Activated B cell treated with CpG ODN at 0.5 μM for 24 hours (primary cell): ENCODE results near the gene FASTK. TPM values are rescaled to one million over a fixed set of nuclear protein-coding genes. Genes with fewer than 3 reads are reported as not detected.
A peak's percentile ranks its signal among the peaks of the same experiment; 100 is the strongest.

ENCODE experiments used
- ATAC-seq: fragments of 200-7000 bp; cut with Tn5 transposase; one replicate; pipeline ENCODE4 v1.10.0; 2021; ENCODE audit warnings: low read depth, mild to moderate bottlenecking, moderate library complexity
- CTCF ChIA-PET: fragments of 350-600 bp; sonication (Branson Sonifier 250); formaldehyde crosslinking; loops from one replicate; lab custom pipeline; 2021; ENCODE audit warnings: antibody characterized with exemption; lab: Charles Lee
- POLR2A ChIA-PET: fragments of 350-600 bp; sonication (Branson Sonifier 250); formaldehyde crosslinking; loops from one replicate; lab custom pipeline; 2021; ENCODE audit warnings: antibody characterized with exemption; lab: Charles Lee
- DNase-seq: peaks from one replicate; pipeline ENCODE4 v3.0.0; 2022
- H3K27ac Mint-ChIP-seq: one replicate; pipeline ENCODE4 v1.8.0; 2020; ENCODE audit warnings: mixed read lengths
- H3K27me3 Mint-ChIP-seq: one replicate; pipeline ENCODE4 v1.8.0; 2021; ENCODE audit warnings: mixed read lengths
- H3K36me3 Mint-ChIP-seq: one replicate; pipeline ENCODE4 v1.8.0; 2021; ENCODE audit warnings: low read depth, mixed read lengths
- H3K4me1 Mint-ChIP-seq: one replicate; pipeline ENCODE4 v1.8.0; 2021; ENCODE audit warnings: mixed read lengths
- H3K4me3 Mint-ChIP-seq: one replicate; pipeline ENCODE4 v1.8.0; 2020; ENCODE audit warnings: mild to moderate bottlenecking, mixed read lengths
- H3K9me3 Mint-ChIP-seq: one replicate; pipeline ENCODE4 v1.8.0; 2020; ENCODE audit warnings: mixed read lengths
- intact Hi-C: fragments of 100-400 bp; cut with micrococcal nuclease; formaldehyde crosslinking; loops from one replicate; pipeline ENCODE4 v1.15.1; 2024
- total RNA-seq: library from RNA; stranded (reverse); gene quantifications from 2 replicates; pipeline ENCODE4 v1.2.3, GENCODE V29; 2022
- TF ChIP-seq, protein P1 (sequence below): fragments of 200-600 bp; IDR thresholded peaks from one replicate; pipeline ENCODE4 v1.8.0; 2022; ENCODE audit warnings: antibody characterized with exemption, mild to moderate bottlenecking

Gene FASTK
- total RNA-seq, 1 donor from 2014 or later: 103 TPM

DNA sequence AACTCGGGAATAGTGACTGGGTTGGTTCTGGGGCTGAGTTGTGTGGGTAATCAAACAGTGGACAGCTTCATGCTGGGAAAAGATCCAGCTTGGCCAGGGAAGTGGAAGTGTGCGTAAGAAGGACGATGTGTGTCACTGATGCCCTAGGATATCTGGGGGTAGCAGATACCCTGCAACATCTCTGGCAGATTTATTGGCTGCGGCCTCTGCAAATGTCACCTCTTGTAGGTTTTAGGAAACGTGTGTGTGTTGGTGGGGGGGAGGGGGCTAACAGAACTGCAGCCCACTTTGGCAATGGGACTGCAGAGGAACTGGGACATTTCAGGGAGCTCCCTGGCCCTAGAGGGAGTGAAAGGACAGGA lies 4.7 kb upstream of the FASTK start:
- intact Hi-C loops: loop anchor here (10.0 kb wide), 2 partner anchors 789 to 1461 kb away; partner anchors contain the start of gene PRKAG2
- peak overlapping the region; percentile 16 for H3K27ac Mint-ChIP-seq
- ATAC-seq (no peak), DNase-seq (no peak)
- ChIA-PET POLR2A (interaction anchor here (0.7 to 1.6 kb wide), 4 partner anchors 23 to 1247 kb away, joined by 3 to 7 read pairs (median 4); partner anchors contain the start of genes ABCB8, ABCF2 and ZNF862), CTCF (no interaction called here)
- TF ChIP-seq, protein P1, sequence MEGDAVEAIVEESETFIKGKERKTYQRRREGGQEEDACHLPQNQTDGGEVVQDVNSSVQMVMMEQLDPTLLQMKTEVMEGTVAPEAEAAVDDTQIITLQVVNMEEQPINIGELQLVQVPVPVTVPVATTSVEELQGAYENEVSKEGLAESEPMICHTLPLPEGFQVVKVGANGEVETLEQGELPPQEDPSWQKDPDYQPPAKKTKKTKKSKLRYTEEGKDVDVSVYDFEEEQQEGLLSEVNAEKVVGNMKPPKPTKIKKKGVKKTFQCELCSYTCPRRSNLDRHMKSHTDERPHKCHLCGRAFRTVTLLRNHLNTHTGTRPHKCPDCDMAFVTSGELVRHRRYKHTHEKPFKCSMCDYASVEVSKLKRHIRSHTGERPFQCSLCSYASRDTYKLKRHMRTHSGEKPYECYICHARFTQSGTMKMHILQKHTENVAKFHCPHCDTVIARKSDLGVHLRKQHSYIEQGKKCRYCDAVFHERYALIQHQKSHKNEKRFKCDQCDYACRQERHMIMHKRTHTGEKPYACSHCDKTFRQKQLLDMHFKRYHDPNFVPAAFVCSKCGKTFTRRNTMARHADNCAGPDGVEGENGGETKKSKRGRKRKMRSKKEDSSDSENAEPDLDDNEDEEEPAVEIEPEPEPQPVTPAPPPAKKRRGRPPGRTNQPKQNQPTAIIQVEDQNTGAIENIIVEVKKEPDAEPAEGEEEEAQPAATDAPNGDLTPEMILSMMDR: no peak
- peaks cover 16% of the 10 kb centered on the region for H3K27me3 Mint-ChIP-seq
- H3K4me3 Mint-ChIP-seq: peak overlapping the region; percentile 88
- peaks cover 4% of the 10 kb centered on the region for H3K36me3 Mint-ChIP-seq
- H3K9me3 Mint-ChIP-seq: no peaks in the 10 kb centered on the region
- H3K4me1 Mint-ChIP-seq: peaks cover 46% of the 10 kb centered on the region

DNA sequence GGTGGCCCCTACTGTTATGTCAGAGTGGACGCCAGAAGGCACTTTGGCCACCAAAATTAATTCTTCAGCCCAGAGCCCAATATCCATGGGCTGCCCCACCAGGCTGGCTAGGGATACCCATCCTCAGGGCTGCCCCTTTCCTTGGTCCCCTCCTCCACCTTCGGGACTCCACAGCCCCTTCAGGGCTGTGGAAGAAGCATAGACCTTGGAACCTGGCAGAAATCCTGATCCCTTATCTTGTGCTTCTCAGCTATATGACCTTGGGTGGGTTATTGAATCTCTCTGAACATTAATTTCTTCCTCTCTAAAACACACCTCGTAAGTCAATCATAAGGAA lies 3.2 kb upstream of the FASTK start:
- ATAC-seq: no peak
- H3K27me3 Mint-ChIP-seq: peaks cover 8% of the 10 kb centered on the region
- peak overlapping the region; percentile 81 for H3K4me3 Mint-ChIP-seq
- intact Hi-C loops: loop anchor here (1.0 to 10.0 kb wide), 5 partner anchors 55 to 1459 kb away; partner anchors contain the start of genes ABCB8, CHPF2, PRKAG2 and ZNF775
- TF ChIP-seq, protein P1: no peak
- peaks cover 6% of the 10 kb centered on the region for H3K36me3 Mint-ChIP-seq
- DNase-seq: no peak
- CTCF ChIA-PET: no interaction called here
- peaks cover 53% of the 10 kb centered on the region for H3K4me1 Mint-ChIP-seq
- no peaks in the 10 kb centered on the region for H3K9me3 Mint-ChIP-seq
- no peak overlapping the region for H3K27ac Mint-ChIP-seq
- POLR2A ChIA-PET: interaction anchor here (0.9 to 1.6 kb wide), 2 partner anchors 56 to 1246 kb away, joined by 3 read pairs; partner anchors contain the start of genes ABCB8 and ZNF862

DNA sequence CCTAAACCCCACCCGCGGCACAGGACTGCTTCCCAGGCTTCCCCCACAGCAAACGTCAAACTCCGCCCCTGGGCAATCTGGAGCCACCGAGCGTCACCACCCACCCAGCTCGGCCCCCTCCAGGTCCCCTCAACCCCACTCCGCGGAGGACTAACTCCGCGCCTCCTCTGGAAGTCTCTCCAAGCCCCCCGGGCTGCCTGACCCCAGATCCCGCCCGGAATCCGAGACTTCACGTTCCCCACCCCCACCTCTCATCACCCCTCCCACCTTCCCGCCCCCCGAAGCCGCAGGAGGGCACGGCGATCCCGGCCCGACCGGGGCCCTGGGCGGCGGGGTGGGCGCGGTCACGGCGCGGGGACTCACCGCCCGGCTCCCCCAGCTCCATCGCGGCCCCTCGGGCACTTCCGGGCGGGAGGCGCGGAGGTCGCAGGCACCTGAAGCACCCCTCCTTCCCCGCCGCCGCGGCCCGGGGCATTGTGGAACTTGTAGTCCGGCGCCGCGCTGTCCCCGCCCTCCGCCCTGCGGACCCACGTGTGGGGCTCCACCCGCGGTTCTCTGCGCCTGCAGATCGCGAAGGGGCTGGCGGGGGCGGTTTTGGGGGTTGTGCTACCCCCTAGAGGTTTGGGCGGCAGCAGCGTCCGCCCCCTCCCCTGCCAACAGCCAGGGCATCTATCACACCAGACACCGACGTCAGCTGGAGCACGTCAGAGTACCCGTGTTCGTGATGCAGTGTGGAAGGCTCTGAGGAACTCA lies 2.6 kb upstream of the FASTK start, which contains the start of gene TMUB1:
TMUB1 (minus strand) TSS at position 423 of the 753 bp plus-strand sequence. CDS start 930 bp downstream, outside the sequence.
- CTCF ChIA-PET: no interaction called here
- intact Hi-C loops: loop anchor here (1.0 to 10.0 kb wide), 5 partner anchors 55 to 1458 kb away; partner anchors contain the start of genes ABCB8, CHPF2, PRKAG2 and ZNF775
- Mint-ChIP-seq H3K9me3 (no peaks in the 10 kb centered on the region), H3K4me3 (peak within 1 kb of the TSS; percentile 91), H3K27ac (peak within 1 kb of the TSS; percentile 90), H3K27me3 (peaks cover 8% of the 10 kb centered on the region), H3K4me1 (peaks cover 53% of the 10 kb centered on the region), H3K36me3 (peaks cover 6% of the 10 kb centered on the region)
- DNase-seq: peak; percentile 84
- ATAC-seq: peak; percentile 62
- TF ChIP-seq, protein P1: no peak
- POLR2A ChIA-PET: interaction anchor here (0.9 to 1.5 kb wide), 3 partner anchors 25 to 259 kb away, joined by 3 to 7 read pairs (median 3); partner anchors contain the start of genes ABCB8 and NUB1

DNA sequence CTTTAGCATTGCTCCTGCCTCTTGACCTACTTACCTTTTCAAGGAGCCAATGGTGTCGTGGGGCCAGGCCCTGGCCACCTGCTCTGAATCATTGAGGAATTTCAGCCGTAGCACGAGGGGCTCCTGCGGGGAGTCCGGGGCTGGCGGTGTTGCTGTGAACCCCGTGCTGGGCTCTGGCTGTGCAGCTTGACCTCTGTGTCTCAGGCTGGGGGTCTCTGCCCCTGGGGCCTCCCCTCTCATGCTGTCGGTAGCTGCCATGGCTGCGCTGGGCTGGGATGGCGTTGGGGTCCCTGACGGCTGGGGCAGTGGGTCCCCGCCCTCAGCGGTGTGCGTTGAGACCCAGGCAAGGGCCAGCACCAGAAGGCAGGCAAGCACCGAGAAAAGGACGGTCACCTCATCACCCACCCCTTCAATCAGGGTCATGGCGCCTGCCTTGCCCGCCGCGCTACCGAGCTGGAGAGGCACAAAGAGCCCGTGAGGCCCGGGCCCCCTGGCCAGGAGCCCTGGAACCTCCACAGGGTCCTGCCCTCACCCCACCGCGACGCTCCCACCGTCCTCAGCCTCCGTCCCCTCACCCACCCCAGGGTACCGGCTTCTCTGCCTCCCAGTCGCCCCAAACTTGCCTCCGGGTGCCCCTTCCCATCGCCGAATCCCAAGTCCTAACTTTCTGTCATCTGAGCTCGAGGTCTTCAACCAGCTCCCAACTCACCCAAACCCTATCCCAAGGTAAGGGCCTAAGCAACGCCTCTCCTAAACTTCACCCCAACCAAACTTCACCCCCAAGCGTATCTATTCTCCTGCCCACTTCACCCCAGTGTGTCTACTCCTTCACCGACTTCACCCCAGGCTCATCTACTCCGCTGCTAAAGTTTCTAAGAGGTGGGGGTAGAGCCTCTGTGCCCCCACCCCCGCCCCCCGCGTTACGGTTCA lies 1.8 kb upstream of the FASTK start:
- intact Hi-C loops: loop anchor here (1.0 to 10.0 kb wide), 5 partner anchors 54 to 1458 kb away; partner anchors contain the start of genes ABCB8, CHPF2, PRKAG2 and ZNF775
- H3K27me3 Mint-ChIP-seq: peaks cover 8% of the 10 kb centered on the region
- peak overlapping the region; percentile 90 for H3K27ac Mint-ChIP-seq
- TF ChIP-seq, protein P1: no peak
- no peak for DNase-seq
- ATAC-seq: no peak
- POLR2A ChIA-PET: interaction anchor here (1.2 to 1.5 kb wide), 2 partner anchors 24 to 259 kb away, joined by 3 to 7 read pairs; partner anchors contain the start of gene NUB1
- CTCF ChIA-PET: interaction anchor here (0.6 kb wide), 1 partner anchor 69 kb away, joined by 3 read pairs; no protein-coding TSS in a partner anchor
- peaks cover 52% of the 10 kb centered on the region for H3K4me1 Mint-ChIP-seq
- H3K4me3 Mint-ChIP-seq: peak overlapping the region; percentile 91
- H3K9me3 Mint-ChIP-seq: no peaks in the 10 kb centered on the region
- peaks cover 6% of the 10 kb centered on the region for H3K36me3 Mint-ChIP-seq
